ENCODE data around the gene INPP5J. TPM values are rescaled to one million over a fixed set of nuclear protein-coding genes. Genes with fewer than 3 reads are reported as not detected.

Gene INPP5J
- polyA plus RNA-seq, 1 donor (not counting 4 experiments of a cell fraction or from before 2014, with no cell fraction given) = 0.22 TPM

DNA sequence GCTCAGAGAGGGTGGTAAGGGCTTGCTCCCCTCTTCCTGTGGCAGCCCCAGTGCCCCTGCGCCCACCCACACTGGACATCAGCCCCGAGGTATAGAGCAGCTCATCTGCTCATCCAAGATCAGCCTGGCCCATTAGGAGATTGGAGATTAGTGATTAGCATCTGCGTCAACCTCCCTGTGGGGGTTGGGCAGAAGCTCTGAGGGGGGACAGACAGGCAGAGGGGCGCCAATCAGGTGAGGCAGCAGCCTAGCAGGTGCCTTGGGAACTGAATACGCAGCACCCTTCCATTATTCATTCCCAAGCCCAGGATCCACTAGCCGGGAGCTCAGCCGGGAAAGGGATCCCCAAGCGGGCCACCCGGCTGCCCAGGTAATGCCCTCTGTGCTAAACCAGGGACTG lies 30.6 kb upstream of the INPP5J start:
- Histone ChIP-seq H3K4me1 (ENCODE audit: control insufficient read depth, extremely low read depth, insufficient read depth, low read length) (no peaks in the 10 kb centered on the region), H3K36me3 (ENCODE audit: control insufficient read depth in 2 of 2, extremely low read depth in 1 of 2, insufficient read depth in 2 of 2, low read length in 2 of 2) (peaks cover 83 to 86% of the 10 kb centered on the region in 2 experiments), H3K27ac (ENCODE audit: control insufficient read depth, insufficient read depth, low read length) (no peak overlapping the region), H4K20me1 (ENCODE audit: control insufficient read depth, extremely low read depth, insufficient read depth, low read length) (peaks cover 32% of the 10 kb centered on the region), H2AFZ (ENCODE audit: control insufficient read depth, low read length) (no peak overlapping the region), H3K9ac (ENCODE audit: control insufficient read depth, extremely low read depth, insufficient read depth, low read length) (no peak overlapping the region), H3K27me3 (ENCODE audit: control insufficient read depth, extremely low read depth, insufficient read depth, low read length) (no peaks in the 10 kb centered on the region), H3K9me3 (ENCODE audit: control insufficient read depth, low read depth, low read length) (no peaks in the 10 kb centered on the region), H3K4me3 (ENCODE audit: control insufficient read depth in 2 of 3, extremely low read depth in 1 of 3, insufficient read depth in 2 of 3, low read depth in 1 of 3, low read length in 3 of 3) (no peak overlapping the region), H3K4me2 (ENCODE audit: control insufficient read depth, extremely low read depth, insufficient read depth, low read depth, low read length) (no peak overlapping the region), H3K79me2 (ENCODE audit: control insufficient read depth, insufficient read depth, low read length) (peaks cover 45% of the 10 kb centered on the region), H3K9me1 (ENCODE audit: control insufficient read depth, extremely low read depth, insufficient read depth, low read length) (no peaks in the 10 kb centered on the region)
- DNase-seq (ENCODE audit: low read depth, low spot score) (no peak), FAIRE-seq (no peak)
- dilution Hi-C loops (cut with MboI; ENCODE audit: extremely low pct_ligation_motif_present, low sequenced_read_pairs) = no loop called here
- TF ChIP-seq CTCF (optimal IDR thresholded peaks at IDR 0.05 in 1 of 3, IDR thresholded peaks at IDR 0.05 in 1 of 3, conservative IDR thresholded peaks at IDR 0.05 in 1 of 3; ENCODE audit: extremely low read depth in 1 of 3, insufficient read depth in 2 of 3, low read length in 3 of 3) = no peak
- no peak for TF ChIP-seq EZH2 (IDR thresholded peaks at IDR 0.05; ENCODE audit: low read length)

DNA sequence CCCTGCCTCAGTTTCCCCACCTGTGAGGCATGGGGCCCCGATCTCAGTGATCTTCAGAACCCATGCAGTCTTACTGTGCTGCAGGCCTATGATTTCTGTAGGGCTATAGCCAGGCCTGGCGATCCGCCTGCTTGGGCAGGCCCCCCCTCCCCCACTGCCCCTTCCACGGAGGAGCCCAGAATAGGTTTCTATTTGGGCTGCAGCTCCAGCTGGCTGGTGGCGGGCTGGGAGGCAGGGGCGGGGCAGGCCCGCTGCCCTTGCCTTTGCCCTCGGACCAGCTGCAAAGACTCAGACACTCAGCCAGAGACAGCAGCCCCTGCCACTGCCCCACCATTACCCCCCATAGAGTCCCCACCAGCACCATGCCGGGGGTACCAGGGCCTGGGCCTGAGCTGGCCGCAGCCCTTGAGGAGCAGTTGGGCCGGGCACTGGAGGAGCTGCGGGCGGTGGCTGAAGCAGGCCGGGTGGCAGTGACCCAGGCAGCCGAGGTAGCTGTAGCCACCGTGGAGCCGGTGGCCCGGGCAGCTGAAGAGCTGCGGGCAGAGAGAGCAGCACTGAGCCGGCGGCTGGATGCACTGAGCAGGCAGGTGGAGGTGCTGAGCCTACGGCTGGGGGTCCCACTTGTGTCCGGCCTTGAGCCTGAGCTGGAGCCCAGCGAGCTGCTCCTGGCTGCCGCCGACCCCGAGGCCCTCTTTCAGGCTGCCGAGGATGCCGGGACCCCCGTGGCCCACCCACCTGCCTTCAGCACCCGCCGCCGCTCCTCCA lies 29.5 kb upstream of the INPP5J start:
- no peaks in the 10 kb centered on the region for H3K9me1 ChIP-seq (ENCODE audit: control insufficient read depth, extremely low read depth, insufficient read depth, low read length)
- no peak overlapping the region for H3K4me3 ChIP-seq (ENCODE audit: control insufficient read depth in 2 of 3, extremely low read depth in 1 of 3, insufficient read depth in 2 of 3, low read depth in 1 of 3, low read length in 3 of 3)
- H3K9ac ChIP-seq (ENCODE audit: control insufficient read depth, extremely low read depth, insufficient read depth, low read length) = no peak overlapping the region
- H3K9me3 ChIP-seq (ENCODE audit: control insufficient read depth, low read depth, low read length) = no peaks in the 10 kb centered on the region
- TF ChIP-seq EZH2 (IDR thresholded peaks at IDR 0.05; ENCODE audit: low read length) (no peak), CTCF (optimal IDR thresholded peaks at IDR 0.05 in 1 of 3, IDR thresholded peaks at IDR 0.05 in 1 of 3, conservative IDR thresholded peaks at IDR 0.05 in 1 of 3; ENCODE audit: extremely low read depth in 1 of 3, insufficient read depth in 2 of 3, low read length in 3 of 3) (no peak)
- peaks cover 79 to 80% of the 10 kb centered on the region in 2 experiments for H3K36me3 ChIP-seq (ENCODE audit: control insufficient read depth in 2 of 2, extremely low read depth in 1 of 2, insufficient read depth in 2 of 2, low read length in 2 of 2)
- H2AFZ ChIP-seq (ENCODE audit: control insufficient read depth, low read length) = no peak overlapping the region
- H4K20me1 ChIP-seq (ENCODE audit: control insufficient read depth, extremely low read depth, insufficient read depth, low read length) = peaks cover 21% of the 10 kb centered on the region
- dilution Hi-C loops (cut with MboI; ENCODE audit: extremely low pct_ligation_motif_present, low sequenced_read_pairs) = no loop called here
- no peak for FAIRE-seq
- H3K27ac ChIP-seq (ENCODE audit: control insufficient read depth, insufficient read depth, low read length) = no peak overlapping the region
- H3K79me2 ChIP-seq (ENCODE audit: control insufficient read depth, insufficient read depth, low read length) = peaks cover 34% of the 10 kb centered on the region
- no peaks in the 10 kb centered on the region for H3K4me1 ChIP-seq (ENCODE audit: control insufficient read depth, extremely low read depth, insufficient read depth, low read length)
- no peak for DNase-seq (ENCODE audit: low read depth, low spot score)
- H3K4me2 ChIP-seq (ENCODE audit: control insufficient read depth, extremely low read depth, insufficient read depth, low read depth, low read length) = no peak overlapping the region
- H3K27me3 ChIP-seq (ENCODE audit: control insufficient read depth, extremely low read depth, insufficient read depth, low read length) = no peaks in the 10 kb centered on the region

Measured in keratinocyte (primary cell).